HG03565 (cell line): ENCODE data around the gene AGAP1.

ENCODE experiments used
- ATAC-seq: cut with Tn5 transposase; IDR thresholded peaks from one replicate; pipeline ENCODE4 v1.9.1; 2021; ENCODE audit warnings: mild to moderate bottlenecking, moderate library complexity; ENCODE audit not compliant: unreplicated experiment

AGAP1 gene

DNA sequence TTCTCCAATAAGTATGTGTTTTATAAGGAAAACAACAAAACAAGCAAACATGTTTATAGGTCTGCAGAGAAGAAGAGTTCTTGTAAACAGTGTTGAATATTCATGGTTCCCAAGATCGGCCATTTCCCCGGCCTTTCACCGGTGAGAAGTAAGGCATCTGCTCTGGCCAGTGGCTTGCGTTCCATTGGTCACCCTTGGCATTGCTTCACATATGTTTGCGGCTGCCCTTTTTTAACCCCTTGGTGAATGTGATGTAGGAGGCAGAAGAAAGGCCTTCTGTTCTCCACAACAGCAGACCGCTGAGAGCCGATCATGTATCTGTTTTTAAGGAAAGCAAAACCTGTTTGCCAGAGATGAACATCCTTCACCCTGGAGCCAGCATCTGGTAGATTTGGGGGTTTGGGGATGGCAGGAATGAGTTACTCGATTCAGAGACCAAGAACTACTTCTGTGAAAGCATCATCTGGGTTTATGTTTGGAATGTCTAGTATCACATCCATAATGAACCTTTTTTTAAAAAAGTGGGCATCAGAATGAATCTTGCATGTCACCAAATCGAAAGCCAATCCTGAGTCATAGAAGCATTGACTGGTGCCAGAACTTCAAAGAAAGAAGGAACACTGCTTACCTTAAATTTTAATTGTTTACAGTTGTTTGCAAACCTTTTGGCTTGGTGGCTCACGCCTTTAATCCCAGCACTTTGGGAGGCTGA, 112.3 kb downstream of the AGAP1 start:
- ATAC-seq = no peak

DNA sequence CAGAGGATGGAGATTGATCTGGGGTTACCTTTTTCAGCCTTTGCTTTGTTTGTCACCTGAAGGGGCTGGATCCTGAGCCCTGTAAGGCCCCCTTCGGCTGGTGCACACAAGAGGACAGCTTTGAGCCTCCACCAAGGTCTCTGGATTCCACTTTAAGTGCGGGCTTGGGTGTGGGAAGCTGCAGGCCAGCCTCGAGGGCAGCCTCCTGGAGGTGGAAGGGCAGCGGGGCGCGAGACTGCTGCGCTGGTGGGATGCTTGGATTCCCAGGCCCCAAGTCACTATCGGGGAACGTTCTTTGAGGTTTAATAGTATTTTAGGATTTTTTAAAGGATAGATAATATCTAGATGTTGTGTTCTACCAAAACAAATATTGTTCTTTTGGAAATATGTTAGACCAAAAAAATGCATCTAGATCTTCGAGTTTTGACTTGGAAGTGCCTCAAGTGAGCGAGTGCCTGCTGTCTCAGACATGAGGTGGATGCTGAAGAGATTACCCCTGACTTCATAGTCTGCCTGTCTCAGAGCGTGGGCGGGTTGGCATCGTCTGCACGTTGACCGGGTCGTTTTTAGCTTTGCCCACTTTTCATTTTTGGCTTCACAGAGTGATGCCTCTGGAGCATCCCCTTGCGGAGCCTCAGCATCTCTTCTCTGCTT, 113.8 kb downstream of the AGAP1 start:
- ATAC-seq = no peak

DNA sequence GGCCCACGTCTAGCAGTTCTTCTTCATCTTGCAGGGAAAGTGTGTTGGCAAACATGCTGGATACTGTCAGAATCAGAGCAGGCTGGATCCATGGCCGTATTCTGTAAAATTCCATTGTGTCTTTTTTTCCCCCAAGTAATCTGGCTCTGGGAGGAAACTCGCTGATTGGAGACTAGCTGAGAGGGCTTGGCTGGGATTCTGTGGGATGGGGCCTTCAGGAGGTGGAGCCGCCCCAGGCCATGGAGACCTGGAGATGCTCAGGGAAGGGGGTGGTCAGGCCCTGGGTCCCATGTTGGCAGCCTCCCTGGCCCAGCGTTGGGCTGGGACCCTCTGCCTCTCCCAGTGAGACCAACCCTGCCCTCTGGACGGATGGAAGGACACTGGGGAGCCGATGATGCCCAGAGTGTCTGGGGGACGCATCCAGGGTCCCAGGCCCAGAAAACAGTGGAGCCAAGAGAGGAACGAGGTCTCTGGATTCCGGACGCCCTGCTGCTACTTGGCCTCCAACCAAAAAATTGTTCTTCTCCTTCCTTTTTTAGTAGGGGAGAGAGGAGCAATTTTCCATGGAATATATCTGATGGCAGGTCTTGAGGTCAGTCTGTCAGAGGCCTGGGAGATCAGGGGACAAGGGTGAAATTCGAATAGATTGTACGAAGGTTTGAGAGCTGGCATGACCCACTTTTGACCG, 114.5 kb downstream of the AGAP1 start:
- ATAC-seq = no peak

DNA sequence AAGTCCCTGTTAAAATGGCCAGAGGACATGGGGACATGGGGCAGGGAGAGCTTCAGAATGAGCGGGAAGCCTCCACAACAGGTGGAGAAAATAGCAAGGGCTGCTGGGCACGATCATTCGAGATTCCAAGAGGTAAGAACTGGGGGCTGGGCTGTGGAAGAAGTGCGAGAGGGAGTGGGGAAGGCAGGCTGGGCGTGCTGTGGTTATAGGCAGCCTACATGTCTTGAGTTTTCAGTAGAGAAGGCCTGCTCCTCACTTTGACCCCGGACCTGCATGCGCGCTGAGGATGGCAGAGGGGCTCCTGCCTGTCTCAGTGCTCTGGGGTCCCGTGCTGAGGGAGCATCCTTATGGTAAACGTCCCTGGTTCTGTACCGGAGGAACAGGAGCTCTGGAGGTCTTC, 115.5 kb downstream of the AGAP1 start:
- no peak for ATAC-seq

DNA sequence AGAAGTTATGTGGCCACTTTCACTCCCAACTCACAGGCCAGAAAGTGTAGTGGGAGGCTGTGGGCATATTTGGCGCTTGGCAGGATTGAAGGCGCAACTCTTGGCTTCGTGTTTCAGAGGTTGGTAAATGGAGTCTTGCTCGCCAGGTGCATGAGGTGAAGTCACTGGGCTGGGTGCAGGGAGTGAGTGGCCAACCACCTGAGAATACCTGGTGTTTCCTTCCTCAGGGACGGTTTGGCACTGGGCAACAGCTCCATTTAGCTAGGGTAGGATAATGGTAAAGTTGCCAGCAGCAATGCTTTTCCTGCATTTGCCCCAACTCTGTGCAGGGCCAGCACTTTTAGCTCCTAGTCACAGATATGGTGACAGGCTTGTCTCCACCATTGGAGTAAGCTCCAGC, 115.9 kb downstream of the AGAP1 start:
- no peak for ATAC-seq

DNA sequence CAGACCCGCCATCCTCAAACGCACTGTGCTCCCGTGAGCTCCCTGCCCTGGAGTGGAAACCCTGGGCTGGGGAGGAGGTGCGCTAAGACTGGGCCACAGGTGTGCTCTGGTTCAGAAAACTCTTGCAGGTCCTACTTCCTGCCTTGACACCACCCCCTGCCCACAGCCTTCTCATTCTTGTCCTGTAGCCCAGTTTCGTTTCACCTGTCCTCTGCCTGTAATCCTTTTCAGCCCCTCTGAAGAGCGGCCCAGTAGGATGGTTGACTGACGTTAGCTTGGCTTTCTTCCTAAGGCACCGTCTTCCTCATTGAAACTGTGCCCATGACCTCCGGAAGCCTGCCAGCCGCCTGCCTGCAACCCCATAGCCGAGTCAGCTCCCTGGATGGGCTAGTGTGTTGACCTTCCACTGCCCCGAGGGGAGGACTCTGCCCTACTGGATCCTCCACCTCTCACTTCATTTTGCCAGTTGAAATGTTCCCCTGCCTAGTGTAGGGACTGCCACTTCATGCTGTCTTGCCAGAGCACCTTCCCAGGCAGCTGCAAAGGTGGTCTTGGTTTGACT, 116.9 kb downstream of the AGAP1 start:
- no peak for ATAC-seq

DNA sequence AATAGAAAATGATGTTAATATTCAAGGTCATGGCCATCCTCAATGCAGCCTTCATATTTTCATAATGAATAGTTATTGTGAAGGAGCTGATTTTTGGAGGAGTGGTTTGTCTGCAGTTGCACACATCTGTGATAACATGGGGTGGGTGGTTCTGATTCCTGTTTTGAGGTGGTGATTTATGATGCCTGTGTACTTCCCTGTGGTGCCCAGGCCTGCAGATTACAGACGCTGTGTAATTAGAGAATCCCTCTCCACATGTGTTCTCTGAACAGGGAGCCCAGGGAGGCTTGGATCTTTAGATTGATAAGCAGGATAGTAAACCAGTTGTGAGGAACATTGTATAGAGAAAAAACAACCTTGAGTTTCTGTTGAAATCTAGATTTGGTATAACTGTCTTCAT, 117.5 kb downstream of the AGAP1 start:
- ATAC-seq = no peak

DNA sequence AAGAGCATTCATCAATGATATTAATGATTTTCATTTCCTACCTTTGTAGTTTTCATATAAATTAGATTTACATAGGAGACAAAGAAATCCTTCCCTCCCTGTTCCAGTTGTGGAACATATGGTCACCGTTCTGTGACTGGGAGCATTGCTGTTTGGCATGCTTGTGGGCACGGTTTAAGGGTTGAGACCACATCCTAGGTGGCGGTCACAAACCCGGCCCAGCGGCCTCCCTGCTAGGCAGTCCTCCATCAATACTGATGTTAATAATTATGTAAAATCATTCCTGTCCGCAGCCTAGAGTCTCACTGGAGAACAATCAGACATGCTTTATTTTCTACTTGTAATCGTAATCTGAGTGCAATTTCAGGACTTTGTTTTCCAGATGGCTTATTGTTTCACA, 117.9 kb downstream of the AGAP1 start:
- no peak for ATAC-seq

DNA sequence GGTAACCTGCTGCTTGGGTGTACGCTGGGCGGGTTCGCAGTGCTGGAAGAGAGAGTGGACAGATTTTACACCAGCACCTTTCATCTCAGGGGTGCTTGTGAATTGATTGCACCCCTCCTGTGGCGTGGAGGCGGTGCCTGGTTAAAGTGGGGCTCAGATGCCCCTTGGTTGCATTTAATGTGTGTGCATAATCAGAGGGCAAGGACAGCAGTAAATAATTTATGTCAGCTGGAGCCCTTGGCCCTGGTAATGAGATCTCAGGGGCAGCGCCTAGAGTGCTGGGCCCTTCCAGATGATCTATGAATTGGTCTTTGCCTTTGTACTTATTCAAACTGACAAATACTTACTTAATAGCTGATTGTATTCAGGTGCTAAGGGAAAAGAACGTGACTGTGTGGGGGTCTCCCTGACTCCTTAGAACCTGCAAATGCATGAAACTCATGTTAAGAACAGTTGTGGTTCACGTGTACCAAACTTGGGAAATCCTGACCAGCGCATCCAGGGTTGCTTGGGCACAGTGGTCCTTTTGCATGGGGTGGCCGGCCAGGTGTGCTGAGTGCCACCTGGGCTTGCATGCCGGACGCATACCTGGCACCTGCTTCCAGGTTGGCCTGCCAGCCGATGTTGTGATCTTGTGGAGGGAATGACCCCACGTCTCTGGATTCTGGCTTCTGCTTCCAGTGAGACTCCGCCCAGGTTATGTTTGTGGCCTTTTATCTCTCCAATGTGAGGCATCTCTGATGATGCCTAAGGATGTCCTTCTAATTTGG, 118.5 kb downstream of the AGAP1 start:
- ATAC-seq = no peak

DNA sequence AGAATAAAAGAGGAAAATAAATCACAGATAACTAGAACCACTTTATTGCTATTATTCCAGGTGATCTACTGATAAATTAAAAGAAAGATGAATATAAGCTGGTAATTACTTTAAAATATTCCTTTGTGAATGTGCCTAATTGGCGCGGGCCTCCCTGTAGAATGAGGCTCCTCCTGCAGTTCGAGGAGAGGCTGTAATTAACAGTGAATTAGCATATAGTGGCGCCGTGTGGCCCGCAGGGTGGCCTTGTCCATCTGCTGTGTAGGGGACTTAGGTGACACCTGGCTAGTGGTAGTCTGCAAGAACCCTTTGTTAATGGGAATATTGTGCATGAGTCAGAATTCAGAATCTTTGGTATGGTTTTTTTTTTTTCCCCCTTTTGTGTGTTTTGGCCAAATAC, 119.8 kb downstream of the AGAP1 start:
- no peak for ATAC-seq

DNA sequence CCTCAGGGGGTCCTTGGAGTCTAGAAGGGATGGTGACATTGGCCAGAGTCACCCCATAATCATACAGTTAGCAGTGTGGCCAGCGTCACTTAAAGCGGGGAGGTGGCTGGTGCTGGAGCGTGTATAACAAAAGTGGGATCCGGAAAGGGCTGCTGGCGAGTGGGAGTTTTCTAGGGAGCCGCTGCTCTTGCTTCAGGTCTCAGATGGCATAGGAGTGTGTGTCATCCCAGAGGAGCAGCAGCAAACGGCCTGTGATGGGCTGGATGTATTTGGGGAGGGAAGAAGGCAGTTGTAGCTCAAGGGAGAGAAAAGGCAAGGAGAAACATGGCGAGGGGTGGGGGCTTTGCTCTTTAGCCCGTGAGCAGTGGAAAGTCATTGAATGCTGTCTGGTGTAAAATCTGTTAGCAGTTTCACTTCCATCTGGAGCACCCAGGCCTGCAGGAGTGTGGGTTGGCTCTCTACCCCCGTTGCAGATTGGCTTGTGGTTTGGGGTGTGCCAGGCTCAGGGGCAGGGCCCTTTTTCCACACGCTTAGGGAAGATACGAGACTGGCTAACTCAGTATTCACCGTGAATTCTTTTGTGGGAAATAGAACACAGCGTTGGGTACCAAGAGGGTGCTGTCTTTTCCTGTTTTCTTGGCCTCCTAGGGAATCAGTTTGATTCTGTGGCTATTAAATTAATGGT, 120.5 kb downstream of the AGAP1 start:
- no peak for ATAC-seq

DNA sequence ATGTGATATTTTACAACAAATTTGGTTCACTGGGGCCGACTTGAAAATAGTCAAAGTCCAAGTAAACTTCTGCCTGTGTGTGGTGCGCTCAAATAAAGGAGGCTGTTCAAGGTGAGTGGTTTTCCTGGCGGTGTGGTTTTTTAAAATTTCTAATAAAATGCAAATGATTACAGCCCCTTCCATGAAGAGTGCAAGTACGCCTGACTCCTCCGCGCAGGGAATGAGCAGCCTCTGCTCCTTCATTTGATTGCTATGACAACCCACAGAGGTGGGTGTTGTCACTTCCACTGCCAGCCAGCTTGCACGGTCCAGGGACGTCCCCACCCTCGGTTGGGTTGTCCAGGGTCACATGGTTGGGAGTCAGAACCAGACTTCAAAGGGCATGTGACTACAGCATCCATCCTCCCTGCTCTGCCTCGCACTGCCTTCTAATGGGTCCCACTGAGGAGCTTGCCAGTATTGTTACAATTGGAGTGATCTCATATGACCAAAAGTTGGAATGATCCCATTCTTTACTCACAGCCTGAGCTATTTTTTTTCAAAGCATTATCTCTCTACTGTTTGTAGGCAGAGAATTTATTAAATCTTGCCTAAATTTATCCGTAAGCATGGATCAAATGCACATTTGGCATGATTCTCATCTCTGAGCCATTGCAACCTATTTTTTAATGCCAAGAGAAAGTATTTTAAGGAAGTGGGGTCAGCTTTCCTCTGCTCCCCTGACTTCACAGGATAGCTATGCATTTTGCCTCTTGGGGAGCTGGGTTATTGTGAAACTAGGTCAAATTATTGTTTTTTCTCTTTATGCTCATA, 121.3 kb downstream of the AGAP1 start:
- no peak for ATAC-seq

DNA sequence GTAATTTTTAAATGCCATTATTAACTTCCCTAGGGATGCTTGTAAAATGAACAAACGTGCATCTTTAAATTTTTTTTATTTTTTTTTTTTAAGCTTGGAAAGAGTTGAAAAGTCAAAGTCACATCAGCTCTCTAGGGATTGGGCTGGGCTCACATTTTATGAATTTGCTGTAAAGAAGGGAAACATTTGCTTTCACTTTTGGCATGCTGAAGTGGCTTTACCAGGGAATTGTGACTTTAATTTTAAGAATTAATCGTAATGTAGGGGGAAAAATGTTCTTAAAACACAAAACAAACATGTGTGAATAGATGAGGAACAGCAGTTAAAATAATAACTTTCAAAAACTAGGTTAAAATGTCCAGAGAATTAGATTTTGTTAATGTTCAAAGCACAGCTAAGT, 123.0 kb downstream of the AGAP1 start:
- ATAC-seq = no peak

DNA sequence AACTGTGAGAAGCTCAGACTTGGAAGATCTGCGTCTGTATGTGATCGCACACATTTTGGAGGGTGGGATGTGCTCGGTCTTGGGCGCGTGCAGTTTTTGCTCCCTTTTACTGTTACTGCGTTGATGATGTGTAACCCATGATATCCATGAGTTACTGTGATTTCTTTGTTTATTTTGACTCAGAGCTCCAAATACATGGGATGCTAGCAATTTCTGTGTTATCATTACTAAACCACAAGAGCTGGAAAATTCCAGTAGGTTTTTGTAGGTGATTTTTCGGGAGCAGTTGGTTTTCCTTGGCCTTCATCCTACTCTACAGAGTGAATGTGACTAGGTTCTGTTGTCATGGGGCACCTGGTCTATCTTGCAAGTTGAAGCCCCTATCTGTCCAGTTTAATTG, 124.2 kb downstream of the AGAP1 start:
- no peak for ATAC-seq

DNA sequence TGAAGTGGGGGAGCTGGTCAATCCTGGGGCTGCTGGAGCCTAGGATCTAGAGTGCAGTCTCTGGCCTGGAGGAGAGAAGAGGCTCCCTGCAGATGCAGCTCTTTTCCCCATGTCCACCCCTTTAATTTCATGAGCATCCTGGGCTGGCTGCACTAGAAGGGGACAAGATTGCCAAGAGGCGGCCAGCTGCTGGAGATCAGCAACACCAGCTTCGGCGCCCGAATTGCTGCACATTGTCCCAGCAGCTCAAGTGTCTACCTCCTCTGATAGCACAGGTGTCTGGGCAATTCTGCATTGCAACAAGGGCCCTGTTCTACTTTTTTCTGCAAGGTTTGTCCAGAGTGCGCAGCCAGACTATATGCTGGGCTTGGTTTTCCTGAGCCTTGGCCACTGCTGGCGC, 125.7 kb downstream of the AGAP1 start:
- no peak for ATAC-seq

DNA sequence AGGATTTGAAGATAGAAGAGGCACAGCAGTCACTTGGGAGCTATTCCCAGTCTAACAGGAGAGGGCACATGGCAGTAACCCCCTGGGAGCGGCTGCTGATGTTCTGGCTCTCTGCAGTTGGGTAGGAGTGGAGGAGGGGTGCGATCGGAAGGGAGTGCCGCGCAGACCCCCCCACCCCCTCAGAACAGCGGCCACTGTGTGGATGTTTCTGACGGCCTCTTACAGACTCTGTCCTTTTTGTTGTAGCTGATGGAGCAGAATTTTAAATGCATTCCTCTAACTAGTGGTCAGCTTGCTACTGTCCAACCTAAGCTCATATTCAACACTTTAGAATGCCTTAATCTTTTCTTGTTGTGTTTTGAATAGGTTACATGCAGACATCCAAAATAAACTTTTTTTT, 127.9 kb downstream of the AGAP1 start:
- no peak for ATAC-seq

DNA sequence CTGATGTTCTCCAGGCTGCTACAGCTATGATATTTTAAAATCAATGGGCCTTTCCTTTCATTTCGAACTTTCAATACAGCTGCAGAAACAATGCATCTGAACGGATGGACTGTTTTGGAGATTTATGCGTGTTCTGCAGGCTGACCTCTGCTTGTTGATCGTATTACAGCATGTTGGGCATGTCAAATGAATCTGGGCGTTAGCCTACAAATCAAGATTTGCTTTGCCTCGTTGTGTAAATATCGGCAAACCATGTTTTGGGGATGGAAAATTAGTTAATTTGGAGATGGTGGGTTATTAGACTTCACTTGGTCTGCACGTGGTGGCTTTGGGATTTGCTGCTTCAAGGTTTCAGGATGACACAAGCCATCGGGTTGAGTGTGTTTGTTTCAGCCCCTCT, 129.3 kb downstream of the AGAP1 start:
- ATAC-seq = no peak

DNA sequence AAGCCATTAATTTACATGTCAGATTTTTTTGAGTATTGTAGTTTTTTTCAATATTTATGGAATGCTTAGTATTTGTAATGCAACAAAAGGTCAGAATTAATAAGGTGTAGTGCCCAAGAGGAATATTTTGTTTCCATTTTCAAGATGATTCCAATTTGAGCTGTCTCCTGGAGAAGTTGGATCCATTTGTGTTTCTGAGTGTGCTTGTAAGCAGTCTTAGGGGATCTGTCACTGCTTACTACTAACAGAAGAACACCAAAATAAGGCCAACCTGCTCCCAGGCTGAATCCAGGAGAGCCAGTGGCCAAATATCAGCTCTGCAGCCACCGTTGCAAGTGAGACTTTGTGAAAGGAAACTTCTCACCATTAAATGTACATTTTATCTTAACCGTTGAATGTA, 129.9 kb downstream of the AGAP1 start:
- no peak for ATAC-seq

DNA sequence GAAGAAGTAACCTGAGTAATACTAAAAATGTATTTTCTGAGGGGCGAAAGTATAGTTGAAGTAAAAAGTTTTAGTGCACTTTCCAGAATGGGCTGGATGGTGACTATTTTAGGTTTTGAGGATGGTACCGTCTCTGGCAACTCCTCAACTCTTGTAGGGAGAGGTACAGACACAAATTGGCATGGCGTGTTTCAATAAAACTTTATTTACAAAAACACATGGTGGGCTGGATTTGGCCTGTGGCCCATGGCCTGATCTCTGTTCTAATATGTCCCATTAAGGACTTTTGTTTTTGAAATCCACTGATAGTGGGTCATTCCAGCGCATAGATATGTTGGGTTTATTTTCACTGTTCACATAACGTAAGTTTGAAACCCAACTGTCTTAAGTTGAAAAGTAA, 132.8 kb downstream of the AGAP1 start:
- no peak for ATAC-seq

DNA sequence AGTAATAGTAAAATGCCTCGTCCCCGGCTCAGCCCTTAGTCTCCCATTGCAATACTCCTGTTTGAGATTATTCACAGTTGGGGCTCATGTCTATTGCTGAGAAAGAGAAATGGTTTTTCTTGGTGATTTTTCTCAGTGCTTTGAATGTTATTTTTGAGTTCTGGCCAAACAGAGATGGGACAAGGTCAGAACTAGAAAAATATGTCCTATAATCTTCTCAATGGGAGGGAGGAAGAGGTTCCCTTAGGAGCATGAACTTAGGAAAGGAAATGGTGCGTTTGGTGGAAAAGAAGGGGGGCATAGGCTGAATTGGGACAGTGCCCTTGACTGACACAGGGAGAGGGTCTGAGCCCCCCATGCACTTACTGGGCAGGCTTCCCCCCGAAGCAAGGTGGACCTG, 133.8 kb downstream of the AGAP1 start:
- no peak for ATAC-seq
